ENCODE data around the gene FURIN.

Gene FURIN

DNA sequence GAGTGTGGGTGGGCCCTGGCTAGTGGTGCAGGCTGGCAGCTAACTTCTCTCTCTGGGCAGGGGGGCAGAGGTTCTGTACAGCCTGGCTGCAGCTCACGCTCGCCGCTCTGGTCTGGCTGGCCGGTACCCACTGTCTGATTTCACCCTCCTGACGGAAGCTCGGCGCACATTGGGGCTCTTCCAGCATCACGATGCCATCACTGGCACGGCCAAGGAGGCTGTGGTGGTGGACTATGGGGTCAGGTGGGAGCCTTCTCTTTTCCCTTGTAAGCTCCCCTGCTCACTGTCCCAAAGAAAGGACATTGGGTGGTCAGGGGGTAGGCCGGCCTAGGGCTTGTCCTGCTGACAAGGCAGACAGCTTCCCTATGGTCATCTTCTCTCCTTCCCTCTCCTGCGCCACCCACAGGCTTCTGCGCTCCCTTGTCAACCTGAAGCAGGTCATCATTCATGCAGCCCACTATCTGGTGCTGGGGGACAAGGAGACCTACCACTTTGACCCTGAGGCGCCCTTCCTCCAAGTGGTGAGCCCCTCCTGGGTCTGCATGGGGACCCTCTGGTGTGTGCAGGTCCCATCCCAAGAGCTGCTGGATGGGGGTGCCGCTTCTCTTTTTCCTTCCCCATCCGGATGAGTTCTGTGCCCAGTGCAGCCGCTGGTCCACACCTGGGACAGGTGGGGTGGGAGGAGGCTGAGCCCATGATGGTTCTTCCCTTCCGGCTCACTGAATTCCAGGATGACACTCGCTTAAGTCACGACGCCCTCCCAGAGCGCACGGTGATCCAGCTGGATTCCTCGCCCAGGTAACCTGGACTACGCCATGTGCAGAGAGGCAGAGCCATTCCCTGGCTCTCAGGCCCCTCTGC, 42.3 kb downstream of the FURIN start:
- no peak overlapping the region for H3K4me3 ChIP-seq (ENCODE audit: low read depth, low read length)
- H3K4me1 ChIP-seq: no peaks in the 10 kb centered on the region
- H3K36me3 ChIP-seq: peaks cover 42% of the 10 kb centered on the region
- no peak for DNase-seq
- no peaks in the 10 kb centered on the region for H3K9me3 ChIP-seq
- TF ChIP-seq, protein P1, sequence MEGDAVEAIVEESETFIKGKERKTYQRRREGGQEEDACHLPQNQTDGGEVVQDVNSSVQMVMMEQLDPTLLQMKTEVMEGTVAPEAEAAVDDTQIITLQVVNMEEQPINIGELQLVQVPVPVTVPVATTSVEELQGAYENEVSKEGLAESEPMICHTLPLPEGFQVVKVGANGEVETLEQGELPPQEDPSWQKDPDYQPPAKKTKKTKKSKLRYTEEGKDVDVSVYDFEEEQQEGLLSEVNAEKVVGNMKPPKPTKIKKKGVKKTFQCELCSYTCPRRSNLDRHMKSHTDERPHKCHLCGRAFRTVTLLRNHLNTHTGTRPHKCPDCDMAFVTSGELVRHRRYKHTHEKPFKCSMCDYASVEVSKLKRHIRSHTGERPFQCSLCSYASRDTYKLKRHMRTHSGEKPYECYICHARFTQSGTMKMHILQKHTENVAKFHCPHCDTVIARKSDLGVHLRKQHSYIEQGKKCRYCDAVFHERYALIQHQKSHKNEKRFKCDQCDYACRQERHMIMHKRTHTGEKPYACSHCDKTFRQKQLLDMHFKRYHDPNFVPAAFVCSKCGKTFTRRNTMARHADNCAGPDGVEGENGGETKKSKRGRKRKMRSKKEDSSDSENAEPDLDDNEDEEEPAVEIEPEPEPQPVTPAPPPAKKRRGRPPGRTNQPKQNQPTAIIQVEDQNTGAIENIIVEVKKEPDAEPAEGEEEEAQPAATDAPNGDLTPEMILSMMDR (IDR thresholded peaks at IDR 0.05; ENCODE audit: low read depth, low read length): no peak
- H3K27me3 ChIP-seq: no peaks in the 10 kb centered on the region

- Histone ChIP-seq H3K4me1 (no peaks in the 10 kb centered on the region), H3K27me3 (no peaks in the 10 kb centered on the region), H3K36me3 (peaks cover 37% of the 10 kb centered on the region), H3K9me3 (no peaks in the 10 kb centered on the region), H3K4me3 (ENCODE audit: low read depth, low read length) (no peak overlapping the region)
- DNase-seq: no peak
- TF ChIP-seq, protein P1 (IDR thresholded peaks at IDR 0.05; ENCODE audit: low read depth, low read length): no peak
Observed at GRCh38 chr15:90911302-90911623, 42.9 kb downstream of the FURIN start.

DNA sequence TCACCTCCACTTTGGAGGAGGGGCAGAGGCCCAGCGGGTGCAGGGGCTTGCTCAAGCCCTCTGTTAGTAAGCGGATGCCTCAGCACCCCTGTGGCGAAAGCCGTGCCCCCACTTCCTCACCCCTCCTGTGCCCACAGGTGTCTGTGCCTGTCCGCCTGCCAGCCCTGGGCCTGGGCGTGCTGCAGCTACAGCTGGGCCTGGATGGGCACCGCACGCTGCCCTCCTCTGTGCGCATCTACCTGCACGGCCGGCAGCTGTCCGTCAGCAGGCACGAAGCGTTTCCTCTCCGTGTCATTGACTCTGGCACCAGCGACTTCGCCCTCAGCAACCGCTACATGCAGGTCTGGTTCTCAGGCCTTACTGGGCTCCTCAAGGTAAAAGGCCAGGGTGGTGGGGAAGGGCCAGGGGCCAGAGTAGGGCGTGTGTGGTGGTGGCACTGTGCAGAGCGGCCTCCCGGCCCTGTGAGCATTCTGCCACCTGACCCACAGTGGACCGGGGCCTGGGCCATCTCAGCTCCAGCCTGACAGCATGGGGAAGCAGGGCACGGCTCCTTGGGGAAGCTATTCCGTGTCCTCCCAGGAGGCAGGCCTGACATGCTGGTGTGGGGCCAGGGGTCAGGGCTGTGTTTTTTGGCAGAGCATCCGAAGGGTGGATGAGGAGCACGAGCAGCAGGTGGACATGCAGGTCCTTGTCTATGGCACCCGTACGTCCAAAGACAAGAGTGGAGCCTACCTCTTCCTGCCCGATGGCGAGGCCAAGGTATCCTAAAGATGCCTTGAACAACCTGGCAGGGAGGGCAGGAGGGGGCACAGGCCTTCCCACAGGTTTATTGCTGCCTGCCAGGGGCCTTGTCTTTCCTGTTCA, 43.8 kb downstream of the FURIN start:
- H3K4me1 ChIP-seq: no peaks in the 10 kb centered on the region
- TF ChIP-seq, protein P1 (IDR thresholded peaks at IDR 0.05; ENCODE audit: low read depth, low read length): no peak
- H3K9me3 ChIP-seq: no peaks in the 10 kb centered on the region
- no peak overlapping the region for H3K4me3 ChIP-seq (ENCODE audit: low read depth, low read length)
- H3K36me3 ChIP-seq: peaks cover 34% of the 10 kb centered on the region
- no peak for DNase-seq
- no peaks in the 10 kb centered on the region for H3K27me3 ChIP-seq

- Histone ChIP-seq H3K9me3 (no peaks in the 10 kb centered on the region), H3K4me1 (no peaks in the 10 kb centered on the region), H3K36me3 (peaks cover 28% of the 10 kb centered on the region), H3K27me3 (no peaks in the 10 kb centered on the region), H3K4me3 (ENCODE audit: low read depth, low read length) (no peak overlapping the region)
- TF ChIP-seq, protein P1 (IDR thresholded peaks at IDR 0.05; ENCODE audit: low read depth, low read length): no peak
- DNase-seq: no peak
Observed at GRCh38 chr15:90912770-90913075, 44.3 kb downstream of the FURIN start.

DNA sequence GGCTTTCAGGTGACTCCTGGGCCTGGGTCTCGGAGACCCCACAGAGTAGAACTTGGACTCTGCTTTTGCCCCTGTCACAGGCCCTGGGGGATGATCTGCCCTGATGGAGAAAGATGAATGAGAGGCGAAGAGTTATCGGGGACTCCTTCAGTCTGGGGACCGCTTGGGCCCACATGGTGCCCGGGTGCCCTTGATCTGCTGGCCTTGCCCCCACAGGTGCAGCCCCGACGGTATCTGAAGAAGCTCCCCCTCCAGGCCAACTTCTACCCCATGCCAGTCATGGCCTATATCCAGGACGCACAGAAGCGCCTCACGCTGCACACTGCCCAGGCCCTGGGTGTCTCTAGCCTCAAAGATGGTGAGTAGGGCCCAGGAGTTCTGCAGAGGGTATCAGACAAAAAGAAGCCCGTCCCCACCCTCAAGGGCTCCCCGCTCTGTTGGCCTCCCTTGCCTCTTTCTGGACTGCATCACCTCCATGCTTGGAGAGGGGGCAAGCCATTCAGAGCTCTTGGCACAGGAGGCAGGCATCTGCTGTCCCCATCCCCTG, 45.1 kb downstream of the FURIN start:
- no peak for DNase-seq
- H3K9me3 ChIP-seq: no peaks in the 10 kb centered on the region
- no peaks in the 10 kb centered on the region for H3K27me3 ChIP-seq
- H3K36me3 ChIP-seq: peaks cover 28% of the 10 kb centered on the region
- no peak overlapping the region for H3K4me3 ChIP-seq (ENCODE audit: low read depth, low read length)
- TF ChIP-seq, protein P1 (IDR thresholded peaks at IDR 0.05; ENCODE audit: low read depth, low read length): no peak
- H3K4me1 ChIP-seq: no peaks in the 10 kb centered on the region

All from BE2C (cell line).